Activated CD4-positive, alpha-beta T cell treated with anti-CD3 and anti-CD28 coated beads for 36 hours (primary cell): Measurements from ENCODE around the gene ZCCHC9. TPM values are rescaled to one million over a fixed set of nuclear protein-coding genes. Genes with fewer than 3 reads are reported as not detected.
"Not testable (repeated sequence)": the region's sequence is repeated elsewhere in the genome, so short reads cannot be mapped to it uniquely, and the experiment has no call there.

Experiments
- ATAC-seq: fragments of 200-7000 bp; cut with Tn5 transposase; one replicate; pipeline ENCODE4 v1.10.0; 2021; ENCODE audit warnings: mild to moderate bottlenecking, moderate library complexity
- CTCF ChIA-PET: fragments of 350-600 bp; sonication (Branson Sonifier 250); formaldehyde crosslinking; loops from one replicate; lab custom pipeline; 2021; ENCODE audit warnings: antibody characterized with exemption; lab: Charles Lee
- POLR2A ChIA-PET: fragments of 350-600 bp; sonication (Branson Sonifier 250); formaldehyde crosslinking; loops from one replicate; lab custom pipeline; 2021; ENCODE audit warnings: antibody characterized with exemption, inconsistent platforms; lab: Charles Lee
- DNase-seq: peaks from one replicate; pipeline ENCODE4 v3.0.0-alpha.2; 2020
- H3K27ac Mint-ChIP-seq: one replicate; pipeline ENCODE4 v1.8.0; 2021; ENCODE audit warnings: mixed read lengths
- H3K27me3 Mint-ChIP-seq: one replicate; pipeline ENCODE4 v1.8.0; 2021; ENCODE audit warnings: mixed read lengths
- H3K36me3 Mint-ChIP-seq: one replicate; pipeline ENCODE4 v1.8.0; 2021; ENCODE audit warnings: low read depth, mixed read lengths
- H3K4me1 Mint-ChIP-seq: one replicate; pipeline ENCODE4 v1.8.0; 2021; ENCODE audit warnings: mixed read lengths
- H3K4me3 Mint-ChIP-seq: one replicate; pipeline ENCODE4 v1.8.0; 2021; ENCODE audit warnings: mild to moderate bottlenecking, moderate library complexity, mixed read lengths
- H3K9me3 Mint-ChIP-seq: one replicate; pipeline ENCODE4 v1.8.0; 2021; ENCODE audit warnings: low read depth, mixed read lengths
- intact Hi-C, 2 experiments: fragments of 100-400 bp; cut with DNase I in 1 of 2; cut with micrococcal nuclease in 1 of 2; formaldehyde crosslinking; loops; one replicate each; pipeline versions ENCODE4 v1.14.2 to v1.15.1; 2022 to 2024; cut with DNase I, micrococcal nuclease
- total RNA-seq, 2 experiments: library from RNA; stranded (reverse); gene quantifications; one replicate each; pipeline ENCODE4 v1.2.3, GENCODE V29; 2021

ZCCHC9 gene
- total RNA-seq = 10 to 100 TPM; 44.3 to 45.5 TPM

- ATAC-seq (peak; percentile 90), DNase-seq (peak; percentile 97)
- Mint-ChIP-seq H3K4me1 (peaks cover 57% of the 10 kb centered on the region), H3K27me3 (no peaks in the 10 kb centered on the region), H3K27ac (peak within 1 kb of the TSS; percentile 97), H3K4me3 (peak within 1 kb of the TSS; percentile 86), H3K9me3 (no peaks in the 10 kb centered on the region), H3K36me3 (peaks cover 17% of the 10 kb centered on the region)
- intact Hi-C loops = loop anchor here (1.0 to 10.0 kb wide), 12 partner anchors 104 to 977 kb away; partner anchors contain the start of genes ATG10 (in 2 of the 2), DHFR (in 1 of the 2), MSH3 (in 1 of the 2) and RASGRF2 (in 1 of the 2)
- POLR2A ChIA-PET = interaction anchor here (0.6 kb wide), 1 partner anchor 149 kb away, joined by 4 read pairs; no protein-coding TSS in a partner anchor
- CTCF ChIA-PET = interaction anchor here (1.0 to 1.6 kb wide), 5 partner anchors 9 to 106 kb away, joined by 3 to 5 read pairs (median 4); no protein-coding TSS in a partner anchor
Observed at GRCh38 chr5:81301271-81302015, at the start of gene ZCCHC9. Gene ZCCHC9 (plus strand): TSS chr5:81301587. CDS start chr5:81304758, 3,171 bp downstream.

GRCh38 chr5:81251922-81252321 lies 49.5 kb upstream of the ZCCHC9 start:
- no peak overlapping the region for H3K27ac Mint-ChIP-seq
- ChIA-PET CTCF (no interaction called here), POLR2A (no interaction called here)
- peaks cover 11% of the 10 kb centered on the region for H3K36me3 Mint-ChIP-seq
- no peak overlapping the region for H3K4me3 Mint-ChIP-seq
- H3K9me3 Mint-ChIP-seq = peaks cover 2% of the 10 kb centered on the region
- no peaks in the 10 kb centered on the region for H3K4me1 Mint-ChIP-seq
- H3K27me3 Mint-ChIP-seq = no peaks in the 10 kb centered on the region
- DNase-seq (no peak), ATAC-seq (no peak)
- intact Hi-C loops = no loop called here

- CTCF ChIA-PET = interaction anchor here (0.5 kb wide), 1 partner anchor 128 kb away, joined by 3 read pairs; no protein-coding TSS in a partner anchor
- DNase-seq (no peak), ATAC-seq (no peak)
- Mint-ChIP-seq H3K36me3 (peaks cover 11% of the 10 kb centered on the region), H3K4me3 (no peak overlapping the region), H3K27ac (no peak overlapping the region), H3K27me3 (no peaks in the 10 kb centered on the region), H3K9me3 (peaks cover 2% of the 10 kb centered on the region), H3K4me1 (no peaks in the 10 kb centered on the region)
- intact Hi-C loops = no loop called here
- POLR2A ChIA-PET = no interaction called here
Observed at GRCh38 chr5:81252904-81253303, 48.5 kb upstream of the ZCCHC9 start.

- Mint-ChIP-seq H3K4me1 (no peaks in the 10 kb centered on the region), H3K36me3 (peaks cover 11% of the 10 kb centered on the region), H3K27me3 (no peaks in the 10 kb centered on the region), H3K4me3 (no peak overlapping the region), H3K9me3 (peaks cover 2% of the 10 kb centered on the region), H3K27ac (no peak overlapping the region)
- DNase-seq = no peak
- POLR2A ChIA-PET = no interaction called here
- ATAC-seq = no peak
- intact Hi-C loops = no loop called here
- CTCF ChIA-PET = no interaction called here
Observed at GRCh38 chr5:81253875-81254274, 47.5 kb upstream of the ZCCHC9 start.

- H3K4me1 Mint-ChIP-seq = no peaks in the 10 kb centered on the region
- intact Hi-C loops = no loop called here
- H3K27me3 Mint-ChIP-seq = no peaks in the 10 kb centered on the region
- CTCF ChIA-PET = no interaction called here
- H3K36me3 Mint-ChIP-seq = peaks cover 12% of the 10 kb centered on the region
- peaks cover 4% of the 10 kb centered on the region for H3K9me3 Mint-ChIP-seq
- no peak overlapping the region for H3K27ac Mint-ChIP-seq
- POLR2A ChIA-PET = no interaction called here
- DNase-seq = no peak
- ATAC-seq = no peak
- no peak overlapping the region for H3K4me3 Mint-ChIP-seq
Observed at GRCh38 chr5:81254886-81255559, 46.4 kb upstream of the ZCCHC9 start.

GRCh38 chr5:81256766-81257165 lies 44.6 kb upstream of the ZCCHC9 start:
- Mint-ChIP-seq H3K4me3 (no peak overlapping the region), H3K27me3 (no peaks in the 10 kb centered on the region), H3K9me3 (peaks cover 4% of the 10 kb centered on the region), H3K4me1 (no peaks in the 10 kb centered on the region), H3K36me3 (peaks cover 10% of the 10 kb centered on the region), H3K27ac (no peak overlapping the region)
- no peak for ATAC-seq
- intact Hi-C loops = no loop called here
- DNase-seq = no peak
- ChIA-PET CTCF (no interaction called here), POLR2A (no interaction called here)

- CTCF ChIA-PET, H3K4me1 Mint-ChIP-seq, POLR2A ChIA-PET, ATAC-seq, H3K27ac Mint-ChIP-seq, H3K27me3 Mint-ChIP-seq, DNase-seq, intact Hi-C loops, H3K4me3 Mint-ChIP-seq: not testable (repeated sequence)
- Mint-ChIP-seq H3K9me3 (peaks cover 11% of the 10 kb centered on the region), H3K36me3 (peaks cover 25% of the 10 kb centered on the region)
Observed at GRCh38 chr5:81262796-81263195, 38.6 kb upstream of the ZCCHC9 start.

GRCh38 chr5:81265101-81265500 lies 36.3 kb upstream of the ZCCHC9 start:
- ATAC-seq (no peak), DNase-seq (no peak)
- ChIA-PET POLR2A (no interaction called here), CTCF (interaction anchor here (0.9 kb wide), 1 partner anchor 42 kb away, joined by 3 read pairs; no protein-coding TSS in a partner anchor)
- H3K27me3 Mint-ChIP-seq = no peaks in the 10 kb centered on the region
- H3K4me3 Mint-ChIP-seq = no peak overlapping the region
- peaks cover 19% of the 10 kb centered on the region for H3K36me3 Mint-ChIP-seq
- H3K4me1 Mint-ChIP-seq = peaks cover 2% of the 10 kb centered on the region
- peaks cover 8% of the 10 kb centered on the region for H3K9me3 Mint-ChIP-seq
- intact Hi-C loops = no loop called here
- no peak overlapping the region for H3K27ac Mint-ChIP-seq

- Mint-ChIP-seq H3K36me3 (peaks cover 21% of the 10 kb centered on the region), H3K4me1 (peaks cover 5% of the 10 kb centered on the region), H3K9me3 (peaks cover 20% of the 10 kb centered on the region), H3K27ac (no peak overlapping the region), H3K4me3 (no peak overlapping the region), H3K27me3 (no peaks in the 10 kb centered on the region)
- ATAC-seq (peak; percentile 65), DNase-seq (no peak)
- POLR2A ChIA-PET = no interaction called here
- CTCF ChIA-PET = interaction anchor here (0.6 to 1.2 kb wide), 4 partner anchors 43 to 447 kb away, joined by 3 to 5 read pairs (median 4); no protein-coding TSS in a partner anchor
- intact Hi-C loops = no loop called here
Observed at GRCh38 chr5:81268521-81269196, 32.7 kb upstream of the ZCCHC9 start.

GRCh38 chr5:81269751-81270393 lies 31.5 kb upstream of the ZCCHC9 start:
- no peak for DNase-seq
- peaks cover 27% of the 10 kb centered on the region for H3K9me3 Mint-ChIP-seq
- ChIA-PET POLR2A (no interaction called here), CTCF (interaction anchor here (0.7 to 1.2 kb wide), 2 partner anchors 92 to 1190 kb away, joined by 3 read pairs; no protein-coding TSS in a partner anchor)
- H3K27ac Mint-ChIP-seq = no peak overlapping the region
- H3K4me1 Mint-ChIP-seq = peaks cover 5% of the 10 kb centered on the region
- H3K36me3 Mint-ChIP-seq = peaks cover 27% of the 10 kb centered on the region
- no peak overlapping the region for H3K4me3 Mint-ChIP-seq
- intact Hi-C loops = no loop called here
- H3K27me3 Mint-ChIP-seq = no peaks in the 10 kb centered on the region
- no peak for ATAC-seq
